GM12892 (cell line): ENCODE data around the gene NCAPG2.

Experiments
- DNase-seq: peaks from one replicate; pipeline ENCODE4 v3.0.0; 2011; ENCODE audit not compliant: insufficient read length
- FAIRE-seq: peaks from 2 replicates; lab custom pipeline; 2011; peaks lifted over from hg19 to GRCh38; lab: Jason Lieb, UNC
- POLR2A ChIP-seq: IDR thresholded peaks from 2 replicates; pipeline ENCODE4 v1.6.1; 2011; ENCODE audit warnings: low read depth, low read length, control low read depth
- POLR2AphosphoS5 ChIP-seq: IDR thresholded peaks from 2 replicates; pipeline ENCODE4 v1.6.1; 2011; ENCODE audit warnings: low read depth, low read length, control low read depth
- TAF1 ChIP-seq: IDR thresholded peaks from 2 replicates; pipeline ENCODE4 v1.6.1; 2011; ENCODE audit warnings: low read depth, mild to moderate bottlenecking, control low read depth, low read length, borderline replicate concordance

The NCAPG2 gene

GRCh38 chr7:158585721-158586498, 118.7 kb downstream of the NCAPG2 start:
- FAIRE-seq (no peak), DNase-seq (no peak)
- TF ChIP-seq TAF1 (no peak), POLR2A (no peak), POLR2AphosphoS5 (no peak)

- no peak for FAIRE-seq
- DNase-seq: no peak
- no peak for TF ChIP-seq TAF1
- TF ChIP-seq POLR2A: no peak
- TF ChIP-seq POLR2AphosphoS5: no peak
Observed at GRCh38 chr7:158584407-158584806, 120.2 kb downstream of the NCAPG2 start.

- DNase-seq (no peak), FAIRE-seq (no peak)
- TF ChIP-seq POLR2A: no peak
- no peak for TF ChIP-seq POLR2AphosphoS5
- TF ChIP-seq TAF1: no peak
Observed at GRCh38 chr7:158583810-158584209, 120.8 kb downstream of the NCAPG2 start.

- TF ChIP-seq POLR2A (no peak), TAF1 (no peak), POLR2AphosphoS5 (no peak)
- FAIRE-seq (no peak), DNase-seq (no peak)
Observed at GRCh38 chr7:158583143-158583542, 121.5 kb downstream of the NCAPG2 start.

- FAIRE-seq (no peak), DNase-seq (no peak)
- TF ChIP-seq POLR2A (no peak), POLR2AphosphoS5 (no peak), TAF1 (no peak)
Observed at GRCh38 chr7:158582089-158582456, 122.5 kb downstream of the NCAPG2 start.

- DNase-seq: no peak
Observed at GRCh38 chr7:158581440-158582088, 123.0 kb downstream of the NCAPG2 start.

More at GRCh38 chr7:158581440-158582088, 123.0 kb downstream of the NCAPG2 start:
- TF ChIP-seq POLR2A: no peak
- no peak for FAIRE-seq
